ENCODE results near the gene CLPTM1L. TPM values are rescaled to one million over a fixed set of nuclear protein-coding genes. Genes with fewer than 3 reads are reported as not detected.
"Not testable (repeated sequence)": the region's sequence is repeated elsewhere in the genome, so short reads cannot be mapped to it uniquely, and the experiment has no call there.

Gene CLPTM1L
- total RNA-seq, 1 donor from 2014 or later, result 100 TPM

- no peak for DNase-seq
- CTCF ChIA-PET, result no interaction called here
- no peak overlapping the region for H3K4me3 Mint-ChIP-seq
- H3K4me1 Mint-ChIP-seq, result peaks cover 42% of the 10 kb centered on the region
- POLR2A ChIA-PET, result interaction anchor here (1.4 to 1.8 kb wide), 2 partner anchors 19 to 120 kb away, joined by 3 to 6 read pairs; partner anchors contain the start of gene CLPTM1L
- TF ChIP-seq, protein P1, sequence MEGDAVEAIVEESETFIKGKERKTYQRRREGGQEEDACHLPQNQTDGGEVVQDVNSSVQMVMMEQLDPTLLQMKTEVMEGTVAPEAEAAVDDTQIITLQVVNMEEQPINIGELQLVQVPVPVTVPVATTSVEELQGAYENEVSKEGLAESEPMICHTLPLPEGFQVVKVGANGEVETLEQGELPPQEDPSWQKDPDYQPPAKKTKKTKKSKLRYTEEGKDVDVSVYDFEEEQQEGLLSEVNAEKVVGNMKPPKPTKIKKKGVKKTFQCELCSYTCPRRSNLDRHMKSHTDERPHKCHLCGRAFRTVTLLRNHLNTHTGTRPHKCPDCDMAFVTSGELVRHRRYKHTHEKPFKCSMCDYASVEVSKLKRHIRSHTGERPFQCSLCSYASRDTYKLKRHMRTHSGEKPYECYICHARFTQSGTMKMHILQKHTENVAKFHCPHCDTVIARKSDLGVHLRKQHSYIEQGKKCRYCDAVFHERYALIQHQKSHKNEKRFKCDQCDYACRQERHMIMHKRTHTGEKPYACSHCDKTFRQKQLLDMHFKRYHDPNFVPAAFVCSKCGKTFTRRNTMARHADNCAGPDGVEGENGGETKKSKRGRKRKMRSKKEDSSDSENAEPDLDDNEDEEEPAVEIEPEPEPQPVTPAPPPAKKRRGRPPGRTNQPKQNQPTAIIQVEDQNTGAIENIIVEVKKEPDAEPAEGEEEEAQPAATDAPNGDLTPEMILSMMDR (IDR thresholded peaks at IDR 0.05), result no peak
- intact Hi-C loops (cut with micrococcal nuclease), result no loop called here
- H3K36me3 Mint-ChIP-seq (ENCODE audit: low read depth), result no peaks in the 10 kb centered on the region
- no peaks in the 10 kb centered on the region for H3K9me3 Mint-ChIP-seq
- no peak for ATAC-seq (ENCODE audit: low read depth)
- no peak overlapping the region for H3K27ac Mint-ChIP-seq
- peaks cover 7% of the 10 kb centered on the region for H3K27me3 Mint-ChIP-seq
Observed at GRCh38 chr5:1364211-1364610, 19.3 kb upstream of the CLPTM1L start.

GRCh38 chr5:1363581-1363980 lies 18.7 kb upstream of the CLPTM1L start:
- no peak for DNase-seq
- ATAC-seq (ENCODE audit: low read depth), result no peak
- H3K27ac Mint-ChIP-seq, result no peak overlapping the region
- H3K4me1 Mint-ChIP-seq, result peaks cover 42% of the 10 kb centered on the region
- H3K27me3 Mint-ChIP-seq, result peaks cover 7% of the 10 kb centered on the region
- ChIA-PET POLR2A (interaction anchor here (1.0 to 1.8 kb wide), 2 partner anchors 9 to 18 kb away, joined by 3 to 6 read pairs; partner anchors contain the start of gene CLPTM1L), CTCF (no interaction called here)
- intact Hi-C loops (cut with micrococcal nuclease), result no loop called here
- no peaks in the 10 kb centered on the region for H3K36me3 Mint-ChIP-seq (ENCODE audit: low read depth)
- H3K9me3 Mint-ChIP-seq, result no peaks in the 10 kb centered on the region
- TF ChIP-seq, protein P1 (IDR thresholded peaks at IDR 0.05), result no peak
- H3K4me3 Mint-ChIP-seq, result no peak overlapping the region

- Mint-ChIP-seq H3K27ac (no peak overlapping the region), H3K4me3 (no peak overlapping the region), H3K9me3 (no peaks in the 10 kb centered on the region), H3K27me3 (peaks cover 7% of the 10 kb centered on the region), H3K4me1 (peaks cover 42% of the 10 kb centered on the region), H3K36me3 (ENCODE audit: low read depth) (no peaks in the 10 kb centered on the region)
- no peak for ATAC-seq (ENCODE audit: low read depth)
- no peak for DNase-seq
- TF ChIP-seq, protein P1 (IDR thresholded peaks at IDR 0.05), result no peak
- ChIA-PET CTCF (no interaction called here), POLR2A (interaction anchor here (1.0 to 1.8 kb wide), 3 partner anchors 9 to 18 kb away, joined by 3 to 6 read pairs (median 5); partner anchors contain the start of gene CLPTM1L)
- intact Hi-C loops (cut with micrococcal nuclease), result no loop called here
Observed at GRCh38 chr5:1363160-1363559, 18.3 kb upstream of the CLPTM1L start.

DNA sequence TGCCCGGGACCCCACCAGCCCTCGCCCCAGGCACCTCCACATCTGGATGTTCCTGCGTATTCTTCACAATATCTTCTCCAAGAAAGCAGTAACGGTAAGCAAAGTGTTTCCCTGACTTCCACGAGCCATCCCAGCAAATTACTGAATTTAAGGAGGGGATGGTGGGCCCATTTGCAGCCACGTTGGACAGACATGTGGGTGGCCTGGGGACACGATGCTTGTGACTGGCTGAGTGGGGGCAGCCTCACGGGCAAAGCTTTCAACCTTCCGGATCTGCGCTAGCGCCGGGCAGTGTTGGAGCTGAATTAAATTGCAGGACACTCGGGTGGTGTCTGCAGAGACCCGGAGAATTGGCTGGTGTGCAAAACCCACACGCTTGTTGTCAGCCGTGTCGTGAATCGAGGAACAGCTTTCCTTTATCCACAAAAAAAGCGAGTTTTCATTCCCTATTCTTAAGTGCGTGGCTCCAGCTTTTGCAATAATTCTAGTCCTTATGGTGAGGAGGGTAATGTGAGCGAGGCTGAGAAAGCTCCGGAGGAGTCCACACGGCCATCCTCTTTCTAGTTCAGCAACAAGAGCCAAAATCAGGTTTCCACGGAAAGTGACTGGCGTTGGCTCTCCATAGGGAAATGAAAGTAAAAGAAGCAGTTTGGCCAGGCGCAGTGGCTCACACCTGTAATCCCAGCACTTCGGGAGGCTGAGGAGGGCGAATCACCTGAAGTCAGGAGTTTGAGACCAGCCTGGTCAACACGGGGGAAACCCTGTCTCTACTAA lies 17.5 kb upstream of the CLPTM1L start:
- intact Hi-C loops (cut with micrococcal nuclease), result no loop called here
- Mint-ChIP-seq H3K27ac (no peak overlapping the region), H3K36me3 (ENCODE audit: low read depth) (no peaks in the 10 kb centered on the region), H3K4me3 (no peak overlapping the region), H3K9me3 (no peaks in the 10 kb centered on the region), H3K4me1 (peaks cover 40% of the 10 kb centered on the region), H3K27me3 (peaks cover 7% of the 10 kb centered on the region)
- TF ChIP-seq, protein P1 (IDR thresholded peaks at IDR 0.05), result no peak
- CTCF ChIA-PET, result no interaction called here
- ATAC-seq (ENCODE audit: low read depth) (no peak), DNase-seq (no peak)
- POLR2A ChIA-PET, result interaction anchor here (0.5 to 1.6 kb wide), 2 partner anchors 17 to 77 kb away, joined by 5 to 7 read pairs; partner anchors contain the start of gene CLPTM1L

GRCh38 chr5:1360861-1361260 lies 16.0 kb upstream of the CLPTM1L start:
- TF ChIP-seq, protein P1 (IDR thresholded peaks at IDR 0.05), result no peak
- ChIA-PET CTCF (no interaction called here), POLR2A (no interaction called here)
- Mint-ChIP-seq H3K9me3 (no peaks in the 10 kb centered on the region), H3K4me3 (no peak overlapping the region), H3K27ac (no peak overlapping the region), H3K4me1 (peaks cover 25% of the 10 kb centered on the region), H3K36me3 (ENCODE audit: low read depth) (no peaks in the 10 kb centered on the region), H3K27me3 (peaks cover 7% of the 10 kb centered on the region)
- intact Hi-C loops (cut with micrococcal nuclease), result no loop called here
- ATAC-seq (ENCODE audit: low read depth), result no peak
- no peak for DNase-seq

DNA sequence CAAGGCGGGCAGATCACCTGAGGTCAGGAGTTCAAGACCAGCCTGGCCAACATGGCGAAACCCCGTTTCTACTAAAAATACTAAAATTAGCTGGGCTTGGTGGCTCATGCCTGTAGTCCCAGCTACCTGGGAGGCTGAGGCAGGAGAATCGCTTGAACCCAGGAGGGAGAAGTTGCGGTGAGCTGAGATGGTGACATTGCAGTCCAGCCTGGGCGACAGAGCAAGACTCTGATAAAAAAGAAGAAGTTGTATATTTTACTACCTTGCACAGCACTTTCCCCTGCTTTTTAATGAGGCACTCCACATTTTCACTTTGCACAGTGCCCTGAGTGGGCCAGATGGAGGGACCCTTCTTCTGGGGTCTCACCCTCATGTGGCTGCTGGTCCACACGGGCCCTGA lies 15.5 kb upstream of the CLPTM1L start:
- H3K9me3 Mint-ChIP-seq; H3K36me3 Mint-ChIP-seq (ENCODE audit: low read depth); CTCF ChIA-PET; ATAC-seq (ENCODE audit: low read depth); POLR2A ChIA-PET; DNase-seq; H3K27me3 Mint-ChIP-seq; H3K4me3 Mint-ChIP-seq; H3K27ac Mint-ChIP-seq; intact Hi-C loops (cut with micrococcal nuclease): not testable (repeated sequence)
- H3K4me1 Mint-ChIP-seq, result peaks cover 20% of the 10 kb centered on the region
